ENCODE results near the gene ITGB4.

Gene ITGB4

DNA sequence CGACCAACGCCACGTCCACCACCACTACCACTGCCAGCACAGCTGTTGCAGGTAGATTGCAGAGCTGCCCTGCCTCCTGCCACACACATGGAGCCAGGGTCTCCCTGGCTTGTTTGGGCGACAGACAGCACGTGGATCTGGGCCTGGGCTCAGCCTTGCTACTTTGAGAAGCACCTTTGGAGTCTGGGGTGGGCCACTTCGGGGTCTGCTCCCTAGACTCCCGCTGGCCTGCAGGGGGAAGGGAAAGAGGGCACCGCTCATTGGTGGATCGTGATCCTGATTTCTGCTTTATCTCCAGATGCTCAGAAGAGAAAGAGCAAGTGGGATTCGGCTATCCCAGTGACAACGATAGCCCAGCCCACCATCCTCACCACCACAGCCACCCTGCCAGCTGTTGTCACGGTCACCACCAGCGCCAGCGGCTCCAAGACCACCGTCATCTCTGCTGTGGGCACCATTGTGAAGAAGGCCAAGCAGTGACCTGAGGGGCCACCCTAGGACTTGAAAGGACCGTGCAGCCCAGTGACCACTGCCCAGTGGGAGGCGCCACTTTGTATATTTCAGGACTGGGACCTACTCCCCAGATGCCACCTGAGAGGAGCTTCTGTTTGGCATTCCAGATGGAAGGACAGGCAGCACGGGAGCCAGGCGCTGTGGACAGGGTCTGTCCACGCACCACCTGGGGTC lies 15.1 kb upstream of the ITGB4 start:
- no peak for DNase-seq
- TF ChIP-seq GATA1 (IDR thresholded peaks at IDR 0.05; ENCODE audit: low read depth, low read length) (no peak), POLR2A (IDR thresholded peaks at IDR 0.05; ENCODE audit: low read length) (no peak)

DNA sequence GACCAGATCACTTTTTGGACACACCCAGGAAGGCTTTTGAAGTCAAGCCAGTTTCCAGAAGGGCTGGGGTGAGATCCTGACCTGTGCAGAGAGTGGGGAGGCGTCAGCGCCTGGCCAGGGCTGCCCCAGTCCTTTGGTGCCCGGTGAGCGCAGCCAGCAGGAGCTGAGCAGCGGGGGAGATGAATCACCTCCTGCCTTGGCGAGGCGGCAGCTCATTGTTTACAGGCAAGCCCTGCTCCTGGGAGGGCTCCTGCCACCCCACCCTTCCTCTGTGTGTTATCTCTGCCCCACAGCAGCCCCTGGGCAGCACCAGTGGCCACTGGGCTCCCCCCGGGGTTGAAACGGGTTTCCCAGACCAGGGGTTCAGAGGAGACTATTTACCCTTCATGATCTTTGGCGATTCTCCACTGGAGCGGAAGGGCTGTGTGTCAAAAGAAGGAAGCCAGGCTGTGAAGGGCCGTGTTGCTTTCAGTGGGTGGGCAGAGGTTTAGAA lies 14.1 kb upstream of the ITGB4 start:
- DNase-seq = peak; percentile 84 to 90

DNA sequence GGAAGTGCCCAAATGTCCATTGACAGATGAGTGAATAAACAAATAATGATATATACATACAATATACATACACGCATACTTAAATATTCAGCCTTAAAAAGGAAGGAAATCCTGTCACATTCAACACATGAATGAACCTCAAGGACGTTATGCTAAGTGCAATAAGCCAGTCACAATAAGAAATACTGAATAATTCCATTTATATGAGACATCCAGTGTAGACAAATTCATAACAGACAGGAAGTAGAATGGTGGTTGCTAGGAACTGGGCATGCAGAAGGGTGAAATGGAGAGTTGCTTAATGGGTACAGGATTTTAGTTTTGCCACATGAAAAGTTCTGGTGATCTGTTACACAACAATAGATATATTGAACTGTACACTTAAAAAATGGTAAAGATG lies 8.8 kb upstream of the ITGB4 start:
- DNase-seq = no peak
- TF ChIP-seq GATA1 (IDR thresholded peaks at IDR 0.05; ENCODE audit: low read depth, low read length) (no peak), POLR2A (IDR thresholded peaks at IDR 0.05; ENCODE audit: low read length) (no peak)

More for the DNA sequence above, 14.1 kb upstream of the ITGB4 start:
- TF ChIP-seq GATA1 (IDR thresholded peaks at IDR 0.05; ENCODE audit: low read depth, low read length) (peak; percentile 56), POLR2A (IDR thresholded peaks at IDR 0.05; ENCODE audit: low read length) (peak; percentile 50)

DNA sequence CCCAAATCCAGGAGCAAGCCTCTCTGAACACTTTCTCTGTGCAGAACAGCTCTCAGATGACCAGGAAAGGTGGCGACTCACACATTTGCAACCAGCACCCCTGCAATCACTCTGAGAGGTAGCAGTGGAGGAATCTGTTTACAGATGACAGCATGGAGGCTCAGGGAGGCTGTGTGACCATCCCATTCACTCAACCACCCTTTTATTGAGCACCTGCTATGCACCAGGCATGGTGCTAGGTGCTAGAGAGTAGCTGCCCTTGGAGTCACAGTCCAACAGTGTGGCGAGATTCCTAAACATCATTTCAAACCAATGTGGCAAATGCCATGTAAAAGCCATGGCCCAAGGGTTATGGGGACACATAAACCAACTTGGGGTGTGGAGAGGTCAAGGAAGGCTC lies 1.5 kb upstream of the ITGB4 start:
- TF ChIP-seq POLR2A (IDR thresholded peaks at IDR 0.05; ENCODE audit: low read length) = no peak
- no peak for TF ChIP-seq GATA1 (IDR thresholded peaks at IDR 0.05; ENCODE audit: low read depth, low read length)
- no peak for DNase-seq

DNA sequence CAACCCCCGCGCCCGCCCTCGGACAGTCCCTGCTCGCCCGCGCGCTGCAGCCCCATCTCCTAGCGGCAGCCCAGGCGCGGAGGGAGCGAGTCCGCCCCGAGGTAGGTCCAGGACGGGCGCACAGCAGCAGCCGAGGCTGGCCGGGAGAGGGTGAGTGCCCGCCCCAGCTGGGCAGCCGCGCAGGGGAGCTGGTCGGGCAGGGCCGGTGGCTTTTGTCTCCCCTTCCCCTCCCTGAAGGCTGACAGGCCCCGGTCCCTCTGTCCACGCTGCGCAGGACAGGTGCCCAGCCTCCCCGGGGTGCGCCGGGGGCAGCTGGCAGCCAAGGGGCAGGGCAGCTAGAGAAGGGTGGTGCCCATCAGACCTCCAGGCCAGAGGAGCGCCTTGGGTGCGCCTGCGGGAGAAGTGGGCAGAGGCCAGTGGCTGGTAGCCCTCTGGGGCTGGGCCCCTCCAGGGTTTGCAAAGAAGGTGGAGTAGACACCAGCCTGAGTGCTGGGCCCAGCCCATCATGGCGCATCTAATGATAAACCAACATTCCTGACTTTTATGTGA lies 278 bp downstream of the ITGB4 start:
- TF ChIP-seq GATA1 (IDR thresholded peaks at IDR 0.05; ENCODE audit: low read depth, low read length) (no peak), POLR2A (IDR thresholded peaks at IDR 0.05; ENCODE audit: low read length) (no peak)
- DNase-seq = no peak

DNA sequence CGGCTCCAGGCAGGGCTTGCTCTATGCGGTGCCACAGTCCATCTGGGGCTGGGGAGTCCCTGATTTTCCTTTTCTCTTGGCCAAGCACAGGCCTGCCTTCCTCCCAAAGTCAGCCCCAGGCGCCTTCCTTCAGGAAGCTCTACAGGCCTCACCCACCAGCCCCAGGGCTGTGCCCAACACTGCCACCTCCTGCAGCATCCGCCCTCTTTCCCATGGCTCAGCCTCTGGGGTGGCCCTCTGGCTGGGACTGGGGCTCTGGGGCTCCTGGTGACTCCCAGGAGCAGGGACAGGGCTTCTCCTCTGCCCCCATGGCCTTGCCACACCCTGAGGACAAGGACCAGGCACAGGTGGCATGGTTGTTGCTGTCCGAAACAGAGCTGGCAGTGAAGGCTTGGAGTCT lies 817 bp downstream of the ITGB4 start:
- DNase-seq = no peak
- no peak for TF ChIP-seq GATA1 (IDR thresholded peaks at IDR 0.05; ENCODE audit: low read depth, low read length)
- TF ChIP-seq POLR2A (IDR thresholded peaks at IDR 0.05; ENCODE audit: low read length) = no peak

DNA sequence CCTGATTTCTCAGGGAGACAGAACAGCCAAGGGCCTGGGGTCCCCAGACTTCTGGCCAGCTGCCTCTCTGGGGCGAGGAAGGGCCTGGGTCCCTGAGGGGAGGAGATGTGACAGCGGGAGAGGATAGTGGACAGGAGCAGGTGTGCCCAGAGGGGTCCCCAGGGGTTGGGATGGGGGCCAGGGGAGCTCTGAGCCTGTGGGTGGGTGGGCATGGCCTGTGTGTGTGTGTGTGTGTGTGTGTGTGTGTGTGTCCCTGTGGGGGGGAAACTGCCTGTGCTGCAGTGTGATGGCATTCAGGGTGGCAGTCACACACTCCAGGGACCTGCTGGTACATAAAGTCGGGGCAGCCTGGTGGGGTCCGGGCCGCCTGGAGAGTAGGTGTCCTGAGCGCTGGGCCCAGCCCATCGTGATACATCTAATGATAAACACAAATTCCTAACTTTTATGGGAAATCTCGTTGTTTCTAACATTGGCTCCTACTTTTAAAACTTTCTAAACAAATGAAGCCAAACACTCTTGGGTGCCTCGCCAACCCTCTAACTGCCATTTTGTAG lies 1.4 kb downstream of the ITGB4 start:
- no peak for DNase-seq
- no peak for TF ChIP-seq GATA1 (IDR thresholded peaks at IDR 0.05; ENCODE audit: low read depth, low read length)
- no peak for TF ChIP-seq POLR2A (IDR thresholded peaks at IDR 0.05; ENCODE audit: low read length)

DNA sequence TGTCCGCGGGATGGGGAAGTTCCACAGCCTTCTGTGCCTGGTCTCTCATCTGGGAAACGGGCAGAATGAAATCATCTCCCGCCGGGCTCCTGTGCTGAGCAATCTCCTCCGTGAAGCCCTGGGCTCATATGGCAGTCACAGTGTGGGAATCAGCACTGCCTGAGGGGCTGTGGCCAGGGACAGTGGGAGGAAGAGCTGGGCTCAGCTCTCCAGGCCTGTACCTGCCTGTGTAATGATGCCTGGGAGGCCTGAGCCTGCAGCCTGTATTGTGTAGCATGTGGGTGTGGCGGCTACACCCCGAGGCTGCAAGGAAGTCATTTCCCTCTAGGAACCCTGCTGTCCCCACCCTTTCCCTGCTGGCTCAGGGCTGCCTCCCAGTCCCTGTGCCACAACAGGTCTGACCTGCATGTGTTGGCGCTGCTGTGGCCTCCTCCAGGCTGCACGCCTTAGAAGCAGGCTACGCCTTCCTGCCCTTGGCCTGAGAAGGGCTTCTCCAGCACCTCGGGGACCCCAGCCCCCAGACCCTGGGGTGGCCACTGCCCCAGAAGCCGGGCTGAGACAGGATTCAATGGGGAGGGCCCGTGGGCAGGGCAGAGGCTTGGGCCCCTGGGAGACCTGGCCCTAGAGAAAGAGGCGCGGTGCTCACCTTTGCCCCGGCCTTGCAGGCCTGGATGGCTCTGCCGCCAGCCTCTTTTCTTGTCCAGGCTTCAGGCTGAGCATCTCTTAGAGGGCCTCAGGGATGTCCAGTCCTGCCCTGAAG lies 2.1 kb downstream of the ITGB4 start:
- no peak for DNase-seq

DNA sequence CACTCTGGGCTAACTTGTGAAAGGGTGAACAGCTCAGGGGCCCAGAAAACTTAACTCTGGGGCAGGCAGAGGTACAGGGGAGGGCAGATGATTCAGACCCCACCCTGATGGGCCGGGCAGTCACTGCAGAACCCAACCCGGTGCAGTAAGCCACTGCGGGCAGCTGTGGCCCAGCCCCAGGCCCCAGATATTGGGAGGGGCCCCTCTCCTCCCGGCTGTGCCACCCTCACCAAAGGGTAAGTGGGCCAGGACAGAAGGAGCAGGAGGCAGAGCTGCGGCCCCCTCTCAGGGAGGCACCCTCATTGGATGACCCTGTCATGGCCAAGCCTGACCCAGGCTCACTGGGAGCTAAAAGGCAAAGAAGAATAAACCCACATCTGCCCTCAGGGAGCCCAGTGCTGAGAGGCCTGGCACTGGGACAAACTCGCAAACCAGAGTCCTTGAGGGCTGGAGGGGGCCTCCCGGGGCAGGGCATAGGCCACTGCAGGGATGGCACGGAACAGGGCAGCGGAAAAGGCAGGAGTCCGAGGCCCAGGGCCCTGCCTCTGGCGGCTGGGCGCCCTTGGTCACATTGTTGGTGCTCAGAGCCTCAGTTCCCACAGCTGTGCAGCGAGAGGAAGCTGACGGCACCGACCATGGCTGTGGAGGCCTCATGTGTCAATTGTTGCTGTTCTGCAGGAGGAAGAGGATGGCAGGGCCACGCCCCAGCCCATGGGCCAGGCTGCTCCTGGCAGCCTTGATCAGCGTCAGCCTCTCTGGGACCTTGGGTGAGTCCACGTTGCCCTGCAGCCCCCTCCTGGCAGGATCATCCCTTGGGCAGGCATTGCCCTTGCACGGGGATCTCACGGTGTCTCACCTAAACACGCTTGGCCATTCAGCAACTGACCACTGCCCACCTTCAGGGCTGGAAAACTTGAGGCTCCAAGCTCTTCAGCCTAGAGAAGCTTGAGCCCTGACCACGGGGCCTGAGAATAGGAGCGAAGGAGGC lies 3.1 kb downstream of the ITGB4 start:
- TF ChIP-seq POLR2A (IDR thresholded peaks at IDR 0.05; ENCODE audit: low read length) = no peak
- TF ChIP-seq GATA1 (IDR thresholded peaks at IDR 0.05; ENCODE audit: low read depth, low read length) = no peak

More for the DNA sequence above, 2.1 kb downstream of the ITGB4 start:
- no peak for TF ChIP-seq GATA1 (IDR thresholded peaks at IDR 0.05; ENCODE audit: low read depth, low read length)
- TF ChIP-seq POLR2A (IDR thresholded peaks at IDR 0.05; ENCODE audit: low read length) = no peak

DNA sequence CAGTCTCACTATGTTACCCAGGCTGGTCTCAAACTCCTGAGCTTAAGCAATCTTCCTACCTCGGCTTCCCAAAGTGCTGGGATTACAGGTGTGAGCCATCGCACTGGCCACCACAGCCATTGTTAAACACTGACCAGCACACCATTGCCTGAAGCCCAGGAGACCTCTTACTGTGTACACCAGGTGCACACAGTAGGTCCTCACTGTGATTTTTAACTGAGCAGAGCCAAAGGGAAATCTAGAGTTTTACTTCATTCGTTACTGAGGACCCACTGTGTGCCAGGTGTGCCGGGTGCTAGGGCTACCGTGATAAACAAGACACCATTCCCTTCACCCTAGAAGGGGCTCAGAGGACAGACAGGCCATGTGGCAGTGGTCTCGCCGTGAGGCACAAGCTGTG lies 4.2 kb downstream of the ITGB4 start:
- no peak for DNase-seq
- TF ChIP-seq POLR2A (IDR thresholded peaks at IDR 0.05; ENCODE audit: low read length) = no peak
- no peak for TF ChIP-seq GATA1 (IDR thresholded peaks at IDR 0.05; ENCODE audit: low read depth, low read length)

More for the DNA sequence above, 3.1 kb downstream of the ITGB4 start:
- DNase-seq = no peak

DNA sequence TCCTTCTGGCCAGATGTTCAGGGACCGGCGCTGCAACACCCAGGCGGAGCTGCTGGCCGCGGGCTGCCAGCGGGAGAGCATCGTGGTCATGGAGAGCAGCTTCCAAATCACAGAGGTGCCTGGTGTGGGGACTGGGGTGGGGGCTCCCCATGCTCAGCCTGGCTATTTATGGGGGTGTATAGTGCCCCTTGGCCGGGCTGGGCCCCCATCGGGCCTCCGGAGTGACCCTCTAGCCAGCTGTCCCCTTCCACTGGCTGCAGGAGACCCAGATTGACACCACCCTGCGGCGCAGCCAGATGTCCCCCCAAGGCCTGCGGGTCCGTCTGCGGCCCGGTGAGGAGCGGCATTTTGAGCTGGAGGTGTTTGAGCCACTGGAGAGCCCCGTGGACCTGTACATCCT lies 6.1 kb downstream of the ITGB4 start:
- TF ChIP-seq GATA1 (IDR thresholded peaks at IDR 0.05; ENCODE audit: low read depth, low read length) (no peak), POLR2A (IDR thresholded peaks at IDR 0.05; ENCODE audit: low read length) (no peak)
- DNase-seq = no peak

DNA sequence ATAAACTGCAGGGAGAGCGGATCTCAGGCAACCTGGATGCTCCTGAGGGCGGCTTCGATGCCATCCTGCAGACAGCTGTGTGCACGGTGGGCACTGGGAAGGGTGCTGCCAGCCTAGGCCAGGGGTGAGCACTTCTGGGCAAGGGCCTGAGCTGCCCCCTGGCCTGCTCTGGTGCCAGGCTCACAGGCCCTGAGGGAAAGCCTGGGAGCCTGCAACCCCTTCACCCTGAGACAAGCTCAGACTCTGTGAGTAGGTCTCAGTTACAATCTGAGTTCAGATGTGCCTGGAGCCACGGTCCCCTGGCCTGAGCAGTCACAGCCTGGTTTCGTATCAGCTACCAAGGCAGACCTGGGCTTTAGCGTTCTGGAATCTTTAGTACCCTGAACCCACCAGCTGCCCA lies 8.1 kb downstream of the ITGB4 start:
- DNase-seq = no peak
- TF ChIP-seq POLR2A (IDR thresholded peaks at IDR 0.05; ENCODE audit: low read length) (no peak), GATA1 (IDR thresholded peaks at IDR 0.05; ENCODE audit: low read depth, low read length) (no peak)

DNA sequence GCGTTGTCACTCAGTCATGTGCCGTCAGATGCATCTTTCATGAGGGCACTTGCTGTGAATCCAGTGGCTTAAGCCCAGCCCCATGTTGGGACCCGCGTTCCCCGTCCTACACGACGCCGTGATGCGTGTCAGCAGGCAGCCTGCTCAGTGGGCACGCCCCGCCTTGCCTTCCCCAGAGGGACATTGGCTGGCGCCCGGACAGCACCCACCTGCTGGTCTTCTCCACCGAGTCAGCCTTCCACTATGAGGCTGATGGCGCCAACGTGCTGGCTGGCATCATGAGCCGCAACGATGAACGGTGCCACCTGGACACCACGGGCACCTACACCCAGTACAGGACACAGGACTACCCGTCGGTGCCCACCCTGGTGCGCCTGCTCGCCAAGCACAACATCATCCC lies 8.8 kb downstream of the ITGB4 start:
- DNase-seq = no peak
- no peak for TF ChIP-seq POLR2A (IDR thresholded peaks at IDR 0.05; ENCODE audit: low read length)
- TF ChIP-seq GATA1 (IDR thresholded peaks at IDR 0.05; ENCODE audit: low read depth, low read length) = no peak

Data from erythroblast (primary cell).